CD4-positive, alpha-beta T cell treated with Interleukin-6 at 100 ng/mL for 8 hours (primary cell): Measurements from ENCODE around the gene WDR18.

Experiments
- DNase-seq: peaks from one replicate; pipeline ENCODE4 v3.0.0-alpha.2; 2020; ENCODE audit warnings: mixed read lengths, low spot score

Gene WDR18

GRCh38 chr19:984165-984967 is at the start of gene WDR18:
Gene WDR18 (plus strand): TSS chr19:984345. CDS start chr19:984354, 9 bp downstream.
- DNase-seq, result peak; percentile 89

GRCh38 chr19:934865-935479 is 49.2 kb upstream of the WDR18 start:
- DNase-seq, result no peak

GRCh38 chr19:936175-936546 is 48.0 kb upstream of the WDR18 start:
- no peak for DNase-seq

GRCh38 chr19:937259-937694 is 46.9 kb upstream of the WDR18 start:
- peak; percentile 64 for DNase-seq

- no peak for DNase-seq
These were observed 45.8 kb upstream of the WDR18 start for GRCh38 chr19:938233-938923.

GRCh38 chr19:939439-939838 is 44.7 kb upstream of the WDR18 start:
- no peak for DNase-seq

GRCh38 chr19:939922-940321 is 44.2 kb upstream of the WDR18 start:
- DNase-seq, result no peak

GRCh38 chr19:940591-941291 is 43.4 kb upstream of the WDR18 start:
- DNase-seq, result peak; percentile 69

- DNase-seq, result no peak
These were observed 42.6 kb upstream of the WDR18 start for GRCh38 chr19:941292-942132.

GRCh38 chr19:942133-942645 is 42.0 kb upstream of the WDR18 start:
- DNase-seq, result no peak

- DNase-seq, result no peak
These were observed 40.5 kb upstream of the WDR18 start for GRCh38 chr19:943551-944170.

GRCh38 chr19:944171-944567 is 40.0 kb upstream of the WDR18 start:
- DNase-seq, result no peak

GRCh38 chr19:944663-945241 is 39.4 kb upstream of the WDR18 start:
- no peak for DNase-seq

GRCh38 chr19:945401-946252 is 38.5 kb upstream of the WDR18 start:
- DNase-seq, result no peak

GRCh38 chr19:947090-947706 is 36.9 kb upstream of the WDR18 start:
- DNase-seq, result no peak

- DNase-seq, result no peak
These were observed 36.2 kb upstream of the WDR18 start for GRCh38 chr19:947707-948539.

- DNase-seq, result no peak
These were observed 35.2 kb upstream of the WDR18 start for GRCh38 chr19:948842-949496.
